ENCODE data around the gene MACROD2. TPM values are rescaled to one million over a fixed set of nuclear protein-coding genes. Genes with fewer than 3 reads are reported as not detected.

Gene MACROD2
- total and polyA plus RNA-seq, 2 donors (not counting 1 experiment from before 2014, with no cell fraction given): 5.3 to 6.7 TPM

DNA sequence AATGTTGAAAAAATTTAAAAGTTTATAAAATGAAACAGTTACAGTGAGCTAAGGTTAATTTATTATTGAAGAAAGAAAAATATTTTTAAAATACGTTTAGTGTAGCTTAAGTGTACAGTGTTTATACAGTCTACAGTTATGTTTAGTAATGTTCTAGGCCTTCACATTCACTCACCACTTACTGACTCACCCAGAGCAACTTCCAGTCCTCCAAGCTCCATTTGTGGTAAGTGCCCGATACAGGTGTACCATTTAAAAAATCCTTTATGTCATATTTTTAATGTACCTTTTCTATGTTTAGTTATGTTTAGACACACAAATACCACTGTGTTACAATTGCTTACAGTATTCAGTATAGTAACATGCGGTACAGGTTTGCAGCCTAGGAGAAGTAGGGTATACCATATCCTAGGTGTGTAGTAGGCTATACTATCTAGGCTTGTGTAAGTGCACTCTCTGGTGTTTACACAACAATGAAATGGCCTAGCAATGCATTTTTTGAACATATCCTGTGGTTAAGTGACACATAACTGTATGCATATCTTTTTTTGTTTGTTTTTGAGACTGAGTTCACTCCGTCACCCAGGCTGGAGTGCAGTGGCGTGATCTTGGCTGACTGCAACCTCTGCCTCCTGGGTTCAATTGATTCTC is 315.8 kb downstream of the MACROD2 start:
- H3K4me2 ChIP-seq (replicated peaks; ENCODE audit: low read depth, low read length, poor library complexity, severe bottlenecking): no peak overlapping the region
- no peak overlapping the region for H3K4me3 ChIP-seq (ENCODE audit: control extremely low read depth in 1 of 5, extremely low read depth in 1 of 5, insufficient read depth in 1 of 5, low read depth in 2 of 5, low read length in 4 of 5)
- H3K9ac ChIP-seq (ENCODE audit: low read length): no peak overlapping the region
- no peak overlapping the region for H2AFZ ChIP-seq (ENCODE audit: insufficient read depth, low read depth, low read length, poor library complexity, severe bottlenecking)
- H3K4me1 ChIP-seq (ENCODE audit: control insufficient read depth in 2 of 2, insufficient read depth in 2 of 2, low read length in 2 of 2): no peaks in the 10 kb centered on the region
- Mint-ChIP-seq H3K9me3 (ENCODE audit: insufficient read depth) (no peaks in the 10 kb centered on the region), H3K27ac (no peak overlapping the region), H3K4me3 (no peak overlapping the region), H3K4me1 (no peaks in the 10 kb centered on the region), H3K27me3 (peaks cover 3% of the 10 kb centered on the region)
- H3K9me3 ChIP-seq (ENCODE audit: control extremely low read depth in 1 of 3, control insufficient read depth in 2 of 3, insufficient read depth in 1 of 3, low read length in 2 of 3): no peaks in the 10 kb centered on the region
- H3K79me2 ChIP-seq (ENCODE audit: control insufficient read depth, insufficient read depth, low read length): no peaks in the 10 kb centered on the region
- no peaks in the 10 kb centered on the region for H3K36me3 ChIP-seq (replicated peaks in 1 of 2; ENCODE audit: control extremely low read depth in 1 of 2, control insufficient read depth in 1 of 2, extremely low read depth in 1 of 2, insufficient read depth in 2 of 2, low read length in 1 of 2)
- no peak for TF ChIP-seq EZH2 (IDR thresholded peaks at IDR 0.05; ENCODE audit: borderline replicate concordance, insufficient read depth, low read depth, low read length, poor library complexity, severe bottlenecking)
- TF ChIP-seq, protein P1, sequence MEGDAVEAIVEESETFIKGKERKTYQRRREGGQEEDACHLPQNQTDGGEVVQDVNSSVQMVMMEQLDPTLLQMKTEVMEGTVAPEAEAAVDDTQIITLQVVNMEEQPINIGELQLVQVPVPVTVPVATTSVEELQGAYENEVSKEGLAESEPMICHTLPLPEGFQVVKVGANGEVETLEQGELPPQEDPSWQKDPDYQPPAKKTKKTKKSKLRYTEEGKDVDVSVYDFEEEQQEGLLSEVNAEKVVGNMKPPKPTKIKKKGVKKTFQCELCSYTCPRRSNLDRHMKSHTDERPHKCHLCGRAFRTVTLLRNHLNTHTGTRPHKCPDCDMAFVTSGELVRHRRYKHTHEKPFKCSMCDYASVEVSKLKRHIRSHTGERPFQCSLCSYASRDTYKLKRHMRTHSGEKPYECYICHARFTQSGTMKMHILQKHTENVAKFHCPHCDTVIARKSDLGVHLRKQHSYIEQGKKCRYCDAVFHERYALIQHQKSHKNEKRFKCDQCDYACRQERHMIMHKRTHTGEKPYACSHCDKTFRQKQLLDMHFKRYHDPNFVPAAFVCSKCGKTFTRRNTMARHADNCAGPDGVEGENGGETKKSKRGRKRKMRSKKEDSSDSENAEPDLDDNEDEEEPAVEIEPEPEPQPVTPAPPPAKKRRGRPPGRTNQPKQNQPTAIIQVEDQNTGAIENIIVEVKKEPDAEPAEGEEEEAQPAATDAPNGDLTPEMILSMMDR (IDR thresholded peaks at IDR 0.05): no peak
- ChIA-PET CTCF (no interaction called here), POLR2A (no interaction called here)
- H3K27ac ChIP-seq (ENCODE audit: low read length in 2 of 2): no peak overlapping the region
- ATAC-seq (ENCODE audit: low read depth): no peak
- H3K27me3 ChIP-seq (replicated peaks in 1 of 4; ENCODE audit: control extremely low read depth in 1 of 4, control insufficient read depth in 3 of 4, insufficient read depth in 4 of 4, low read length in 3 of 4): no peaks in the 10 kb centered on the region
- intact Hi-C loops (cut with micrococcal nuclease): no loop called here
- WGBS (ENCODE audit: insufficient coverage): 85% methylated on average over 2 of the region's 5 CpGs
- no peak for DNase-seq
- no peaks in the 10 kb centered on the region for H4K20me1 ChIP-seq (ENCODE audit: control insufficient read depth, insufficient read depth, low read length, poor library complexity, severe bottlenecking)

DNA sequence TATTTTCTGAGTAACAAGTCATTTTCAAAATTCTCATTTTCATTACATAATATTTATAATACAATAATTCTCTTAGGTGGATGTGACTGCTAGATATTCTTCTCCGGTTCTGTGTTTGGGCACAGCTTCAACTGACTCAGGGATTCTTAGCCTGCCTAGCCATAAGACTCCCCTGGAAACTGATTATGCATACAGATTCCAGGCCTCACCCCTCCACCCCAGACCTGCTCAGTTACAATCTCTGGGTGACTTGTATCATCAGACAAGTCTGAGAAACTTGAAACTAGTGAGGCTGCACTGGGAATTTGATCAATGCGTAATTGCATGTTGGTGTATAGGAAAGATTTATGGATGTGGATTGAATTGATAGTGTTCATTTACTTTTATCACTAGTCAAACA is 316.7 kb downstream of the MACROD2 start:
- Mint-ChIP-seq H3K4me3 (no peak overlapping the region), H3K27ac (no peak overlapping the region)

More for the DNA sequence above, 316.7 kb downstream of the MACROD2 start:
- POLR2A ChIA-PET: no interaction called here
- no peaks in the 10 kb centered on the region for H3K79me2 ChIP-seq (ENCODE audit: control insufficient read depth, insufficient read depth, low read length)
- DNase-seq (no peak), ATAC-seq (ENCODE audit: low read depth) (no peak)
- no peak overlapping the region for H2AFZ ChIP-seq (ENCODE audit: insufficient read depth, low read depth, low read length, poor library complexity, severe bottlenecking)
- H3K27ac ChIP-seq (ENCODE audit: low read length in 2 of 2): no peak overlapping the region
- Mint-ChIP-seq H3K27me3 (peaks cover 3% of the 10 kb centered on the region), H3K4me1 (no peaks in the 10 kb centered on the region), H3K9me3 (ENCODE audit: insufficient read depth) (no peaks in the 10 kb centered on the region)
- WGBS (ENCODE audit: insufficient coverage): 100% methylated on average over 1 of the region's 2 CpGs
- TF ChIP-seq EZH2 (IDR thresholded peaks at IDR 0.05; ENCODE audit: borderline replicate concordance, insufficient read depth, low read depth, low read length, poor library complexity, severe bottlenecking): no peak
- TF ChIP-seq, protein P1 (IDR thresholded peaks at IDR 0.05): no peak
- no peaks in the 10 kb centered on the region for H3K4me1 ChIP-seq (ENCODE audit: control insufficient read depth in 2 of 2, insufficient read depth in 2 of 2, low read length in 2 of 2)
- H4K20me1 ChIP-seq (ENCODE audit: control insufficient read depth, insufficient read depth, low read length, poor library complexity, severe bottlenecking): no peaks in the 10 kb centered on the region
- intact Hi-C loops (cut with micrococcal nuclease): no loop called here
- no peak overlapping the region for H3K9ac ChIP-seq (ENCODE audit: low read length)
- CTCF ChIA-PET: no interaction called here
- H3K4me2 ChIP-seq (replicated peaks; ENCODE audit: low read depth, low read length, poor library complexity, severe bottlenecking): no peak overlapping the region
- no peaks in the 10 kb centered on the region for H3K36me3 ChIP-seq (replicated peaks in 1 of 2; ENCODE audit: control extremely low read depth in 1 of 2, control insufficient read depth in 1 of 2, extremely low read depth in 1 of 2, insufficient read depth in 2 of 2, low read length in 1 of 2)
- H3K27me3 ChIP-seq (replicated peaks in 1 of 4; ENCODE audit: control extremely low read depth in 1 of 4, control insufficient read depth in 3 of 4, insufficient read depth in 4 of 4, low read length in 3 of 4): no peaks in the 10 kb centered on the region
- no peak overlapping the region for H3K4me3 ChIP-seq (ENCODE audit: control extremely low read depth in 1 of 5, extremely low read depth in 1 of 5, insufficient read depth in 1 of 5, low read depth in 2 of 5, low read length in 4 of 5)
- H3K9me3 ChIP-seq (ENCODE audit: control extremely low read depth in 1 of 3, control insufficient read depth in 2 of 3, insufficient read depth in 1 of 3, low read length in 2 of 3): no peaks in the 10 kb centered on the region
